B cell (primary cell): Measurements from ENCODE around the gene TPP1. TPM values are rescaled to one million over a fixed set of nuclear protein-coding genes. Genes with fewer than 3 reads are reported as not detected.

Source experiments
- ATAC-seq: fragments of 200-7000 bp; cut with Tn5 transposase; one replicate; pipeline ENCODE4 v1.10.0; 2021; ENCODE audit warnings: low read depth, mild to moderate bottlenecking, moderate number of reproducible peaks, moderate library complexity
- CTCF ChIA-PET: fragments of 350-600 bp; sonication (Branson Sonifier 250); formaldehyde crosslinking; loops from one replicate; lab custom pipeline; 2021; ENCODE audit warnings: antibody characterized with exemption, inconsistent platforms; lab: Charles Lee
- POLR2A ChIA-PET: fragments of 350-600 bp; sonication (Branson Sonifier 250); formaldehyde crosslinking; loops from one replicate; lab custom pipeline; 2021; ENCODE audit warnings: antibody characterized with exemption; lab: Charles Lee
- DNase-seq: peaks from one replicate; pipeline ENCODE4 v3.0.0; 2013
- H2AFZ ChIP-seq: 2 replicates; pipeline ENCODE4 v1.6.1; 2012; ENCODE audit warnings: mild to moderate bottlenecking, low read depth, low read length; ENCODE audit not compliant: insufficient read depth, poor library complexity, severe bottlenecking
- H3K27ac ChIP-seq, 2 donors: 1 replicate in 1 of 2; 2 replicates in 1 of 2; pipeline ENCODE4 v1.5.1; 2012 to 2013; ENCODE audit warnings: low read length in 2 of 2, mild to moderate bottlenecking in 2 of 2, moderate library complexity in 1 of 2
- H3K27me3 ChIP-seq, 4 experiments: fragments of 200-600 bp in 1 of 4; sonication (generic) in 1 of 4; replicated peaks in 1 of 4; 1 replicate in 2 of 4; 2 replicates in 2 of 4; pipeline versions ENCODE4 v1.6.1 to v1.7.0; 2013 to 2016; ENCODE audit warnings: low read length in 3 of 4, mild to moderate bottlenecking in 2 of 4, mixed read lengths in 1 of 4, moderate library complexity in 1 of 4; ENCODE audit not compliant: insufficient read depth in 4 of 4, control insufficient read depth in 3 of 4; ENCODE audit errors: control extremely low read depth in 1 of 4
- H3K36me3 ChIP-seq, 2 experiments: replicated peaks in 1 of 2; 1 replicate in 1 of 2; 2 replicates in 1 of 2; pipeline versions ENCODE4 v1.6.1 to v1.7.1; 2013; ENCODE audit warnings: low read length in 1 of 2; ENCODE audit not compliant: insufficient read depth in 2 of 2, control insufficient read depth in 1 of 2; ENCODE audit errors: control extremely low read depth in 1 of 2, extremely low read depth in 1 of 2
- H3K4me1 ChIP-seq, 2 donors: fragments of 200-600 bp in 1 of 2; sonication (generic) in 1 of 2; 1 replicate in 1 of 2; 2 replicates in 1 of 2; pipeline versions ENCODE4 v1.5.1 to v1.6.1; 2013 to 2017; ENCODE audit warnings: low read length in 2 of 2; ENCODE audit not compliant: control insufficient read depth in 2 of 2, insufficient read depth in 2 of 2
- H3K4me2 ChIP-seq: replicated peaks from 2 replicates; pipeline ENCODE3; 2012; ENCODE audit warnings: mild to moderate bottlenecking, low read depth, low read length; ENCODE audit not compliant: poor library complexity, severe bottlenecking
- H3K4me3 ChIP-seq, 5 experiments: fragments of 200-600 bp in 1 of 5; sonication (generic) in 1 of 5; 1 replicate in 3 of 5; 2 replicates in 2 of 5; pipeline versions ENCODE4 v1.5.1 to v1.7.0; 2011 to 2016; ENCODE audit warnings: low read length in 4 of 5, mild to moderate bottlenecking in 4 of 5, low read depth in 2 of 5, control low read depth in 1 of 5, moderate library complexity in 1 of 5; ENCODE audit not compliant: insufficient read depth in 1 of 5; ENCODE audit errors: control extremely low read depth in 1 of 5, extremely low read depth in 1 of 5
- H3K79me2 ChIP-seq: fragments of 200-600 bp; sonication (generic); one replicate; pipeline ENCODE4 v1.6.0; 2016; ENCODE audit warnings: low read length; ENCODE audit not compliant: control insufficient read depth, insufficient read depth
- H3K9ac ChIP-seq: fragments of 200-600 bp; sonication (generic); 2 replicates; pipeline ENCODE4 v1.6.1; 2017; ENCODE audit warnings: mild to moderate bottlenecking, low read length, moderate library complexity
- H3K9me3 ChIP-seq, 3 donors: one replicate each; pipeline versions ENCODE4 v1.6.1 to v1.7.1; 2013; ENCODE audit warnings: low read length in 2 of 3; ENCODE audit not compliant: control insufficient read depth in 2 of 3, insufficient read depth in 1 of 3; ENCODE audit errors: control extremely low read depth in 1 of 3
- H4K20me1 ChIP-seq: 2 replicates; pipeline ENCODE4 v1.6.0; 2012; ENCODE audit warnings: mild to moderate bottlenecking, low read length; ENCODE audit not compliant: insufficient read depth, control insufficient read depth, poor library complexity, severe bottlenecking
- H3K27ac Mint-ChIP-seq: one replicate; pipeline ENCODE4 v1.8.0; 2021; ENCODE audit warnings: mixed read lengths
- H3K27me3 Mint-ChIP-seq: one replicate; pipeline ENCODE4 v1.8.0; 2021; ENCODE audit warnings: mixed read lengths
- H3K4me1 Mint-ChIP-seq: one replicate; pipeline ENCODE4 v1.8.0; 2021; ENCODE audit warnings: mixed read lengths
- H3K4me3 Mint-ChIP-seq: one replicate; pipeline ENCODE4 v1.8.0; 2021; ENCODE audit warnings: mixed read lengths
- H3K9me3 Mint-ChIP-seq: one replicate; pipeline ENCODE4 v1.8.0; 2022; ENCODE audit warnings: mixed read lengths; ENCODE audit not compliant: insufficient read depth
- CTCF ChIP-seq: fragments of 200-600 bp; IDR thresholded peaks from one replicate; pipeline ENCODE4 v1.8.0; 2022; ENCODE audit warnings: antibody characterized with exemption, mild to moderate bottlenecking
- EZH2 ChIP-seq: IDR thresholded peaks from 2 replicates; pipeline ENCODE4 v1.6.1; 2012; ENCODE audit warnings: borderline replicate concordance, low read depth, mild to moderate bottlenecking, moderate library complexity, low read length; ENCODE audit not compliant: insufficient read depth, poor library complexity, severe bottlenecking
- WGBS: methylation state at CpG from one replicate; pipeline ENCODE4 v1.1.5; 2013; ENCODE audit warnings: missing lambda C conversion rate; ENCODE audit not compliant: insufficient coverage; 5-methylcytosine and 5-hydroxymethylcytosine counted together
- intact Hi-C: fragments of 100-400 bp; cut with micrococcal nuclease; formaldehyde crosslinking; loops from one replicate; pipeline ENCODE4 v1.10.0; 2022
- polyA plus RNA-seq: library from polyadenylated mRNA; depleted of rRNA; stranded (reverse); fragments of >200 nt; gene quantifications from 2 replicates; pipeline ENCODE4 v1.2.3, GENCODE V29; 2012
- total RNA-seq, 2 donors: library from RNA; stranded (reverse); fragments of 120-200 nt in 1 of 2; gene quantifications; 1 replicate in 1 of 2; 2 replicates in 1 of 2; pipeline versions ENCODE4 v1.2.3 to v1.2.4, GENCODE V29; 2013 to 2022

Gene TPP1
- total and polyA plus RNA-seq, 2 donors (not counting 1 experiment from before 2014, with no cell fraction given): 133 to 191 TPM

- H3K4me1 ChIP-seq: peaks cover 48 to 58% of the 10 kb centered on the region in 2 donors
- H4K20me1 ChIP-seq: peaks cover 9% of the 10 kb centered on the region
- peaks cover 66% of the 10 kb centered on the region for H3K79me2 ChIP-seq
- peaks cover 40% of the 10 kb centered on the region for H3K4me1 Mint-ChIP-seq
- peak overlapping the region; percentile 21 for H3K4me3 Mint-ChIP-seq
- H3K36me3 ChIP-seq: peaks cover 2 to 41% of the 10 kb centered on the region in 2 experiments
- H3K9me3 Mint-ChIP-seq: no peaks in the 10 kb centered on the region
- no peak overlapping the region for H2AFZ ChIP-seq
- WGBS: 98% methylated on average over 4 of the region's 9 CpGs
- H3K4me3 ChIP-seq: no peak overlapping the region
- peak overlapping the region; percentile 94 for H3K4me2 ChIP-seq
- ChIA-PET CTCF (interaction anchor here (1.8 to 7.0 kb wide), 2 partner anchors 10 to 76 kb away, joined by 8 to 52 read pairs; partner anchors contain the start of gene MRPL17), POLR2A (interaction anchor here (0.9 to 1.4 kb wide), 2 partner anchors 13 to 19 kb away, joined by 4 to 6 read pairs; no protein-coding TSS in a partner anchor)
- H3K9me3 ChIP-seq: no peaks in the 10 kb centered on the region
- TF ChIP-seq CTCF (no peak), EZH2 (no peak)
- no peaks in the 10 kb centered on the region for H3K27me3 ChIP-seq
- DNase-seq (no peak), ATAC-seq (no peak)
- H3K27me3 Mint-ChIP-seq: no peaks in the 10 kb centered on the region
- peak overlapping the region; percentile 62 for H3K27ac Mint-ChIP-seq
- H3K9ac ChIP-seq: no peak overlapping the region
- intact Hi-C loops: no loop called here
- peak overlapping the region; percentile 44 to 67 for H3K27ac ChIP-seq
These were observed 11.2 kb downstream of the TPP1 start for GRCh38 chr11:6608011-6608410.

DNA sequence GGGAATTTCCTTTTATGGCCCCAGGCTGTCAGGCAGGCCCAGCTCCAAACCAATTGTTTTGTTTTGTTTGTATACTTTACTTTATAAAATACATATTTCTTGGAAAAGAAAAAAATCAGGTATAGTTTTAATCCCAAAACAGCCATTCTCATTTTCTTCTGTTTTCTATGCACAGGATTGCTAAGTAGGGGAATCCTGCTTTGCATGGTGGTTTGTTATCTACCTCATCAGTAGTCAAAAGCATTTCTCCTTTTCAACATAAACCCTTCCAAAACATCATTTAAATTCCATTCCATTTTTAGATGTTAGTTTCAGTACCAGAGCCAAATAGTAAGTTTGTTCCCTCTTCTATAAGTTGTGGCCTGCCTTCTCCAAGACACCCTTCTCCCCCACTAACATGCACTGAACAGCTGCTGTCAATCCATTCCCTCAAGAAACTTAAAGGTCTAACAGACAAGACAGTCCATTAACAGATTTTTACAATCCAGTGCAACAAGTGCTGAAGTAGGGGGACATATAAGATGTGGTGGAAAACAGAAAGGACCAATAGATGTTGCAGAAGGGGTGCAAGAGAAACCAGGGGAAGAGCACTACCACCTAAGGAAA is 11.9 kb downstream of the TPP1 start:
- ATAC-seq: no peak
- Histone ChIP-seq H3K4me1 (peaks cover 50 to 59% of the 10 kb centered on the region in 2 donors), H3K9me3 (no peaks in the 10 kb centered on the region), H4K20me1 (peaks cover 16% of the 10 kb centered on the region), H3K79me2 (peaks cover 74% of the 10 kb centered on the region), H3K9ac (peak overlapping the region; percentile 10), H3K27ac (peak overlapping the region; percentile 44 to 78), H3K27me3 (no peaks in the 10 kb centered on the region), H3K4me2 (peak overlapping the region; percentile 94), H3K4me3 (no peak overlapping the region), H2AFZ (no peak overlapping the region), H3K36me3 (peaks cover 2 to 41% of the 10 kb centered on the region in 2 experiments)
- Mint-ChIP-seq H3K4me1 (peaks cover 40% of the 10 kb centered on the region), H3K9me3 (no peaks in the 10 kb centered on the region), H3K4me3 (peak overlapping the region; percentile 50), H3K27me3 (no peaks in the 10 kb centered on the region), H3K27ac (peak overlapping the region; percentile 81)
- intact Hi-C loops: no loop called here
- CTCF ChIA-PET: interaction anchor here (1.8 to 7.0 kb wide), 2 partner anchors 11 to 77 kb away, joined by 8 to 52 read pairs; partner anchors contain the start of gene MRPL17
- POLR2A ChIA-PET: interaction anchor here (0.9 to 4.6 kb wide), 4 partner anchors 11 to 76 kb away, joined by 3 to 38 read pairs (median 5); partner anchors contain the start of genes MRPL17 and TPP1
- no peak for TF ChIP-seq CTCF
- TF ChIP-seq EZH2: no peak
- DNase-seq: no peak
